GM21717 (cell line): Measurements from ENCODE around the gene SORCS3.

Source experiments
- ATAC-seq: cut with Tn5 transposase; IDR thresholded peaks from one replicate; pipeline ENCODE4 v1.9.1; 2021; ENCODE audit warnings: mild to moderate bottlenecking, moderate library complexity; ENCODE audit not compliant: unreplicated experiment

SORCS3 gene

DNA sequence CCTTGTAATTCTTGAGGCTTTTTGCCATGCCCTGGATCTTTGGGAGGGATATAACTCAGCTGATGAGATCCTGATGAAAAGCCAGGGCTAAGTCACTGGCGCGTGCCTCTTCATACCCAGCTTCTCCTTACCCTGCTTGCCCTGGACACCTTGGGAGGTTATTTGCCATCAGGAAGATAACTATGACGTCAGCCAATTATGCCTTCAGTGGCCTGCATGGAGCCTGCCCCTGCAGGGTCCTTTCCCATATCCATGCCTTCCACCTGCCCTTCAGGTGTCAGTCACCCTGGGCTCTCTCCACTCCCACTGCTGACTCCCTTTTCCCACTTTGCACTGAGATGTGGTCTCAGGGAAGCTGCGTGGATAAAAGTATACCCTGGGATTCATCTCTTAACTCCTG, 520.1 kb downstream of the SORCS3 start:
- ATAC-seq: no peak

DNA sequence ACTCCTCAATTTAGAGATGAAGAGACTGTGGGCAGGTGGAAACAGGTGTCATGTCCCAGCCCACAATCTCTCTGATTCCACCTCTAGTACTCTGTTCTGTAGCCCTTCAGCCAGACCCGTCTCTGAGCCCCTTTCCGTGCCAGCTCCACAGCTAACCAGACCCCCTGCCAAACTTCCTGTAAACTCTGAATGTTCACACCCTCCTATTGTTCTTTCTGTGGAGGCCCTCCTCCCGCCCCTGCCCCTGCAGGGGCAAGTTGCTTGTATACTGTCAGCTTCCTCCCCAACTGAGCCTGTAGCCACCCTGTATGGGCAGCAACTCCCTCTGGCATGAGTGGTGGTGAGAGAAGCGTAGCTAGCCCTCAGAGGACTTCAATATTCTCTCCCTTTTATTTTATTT, 520.7 kb downstream of the SORCS3 start:
- ATAC-seq: no peak

DNA sequence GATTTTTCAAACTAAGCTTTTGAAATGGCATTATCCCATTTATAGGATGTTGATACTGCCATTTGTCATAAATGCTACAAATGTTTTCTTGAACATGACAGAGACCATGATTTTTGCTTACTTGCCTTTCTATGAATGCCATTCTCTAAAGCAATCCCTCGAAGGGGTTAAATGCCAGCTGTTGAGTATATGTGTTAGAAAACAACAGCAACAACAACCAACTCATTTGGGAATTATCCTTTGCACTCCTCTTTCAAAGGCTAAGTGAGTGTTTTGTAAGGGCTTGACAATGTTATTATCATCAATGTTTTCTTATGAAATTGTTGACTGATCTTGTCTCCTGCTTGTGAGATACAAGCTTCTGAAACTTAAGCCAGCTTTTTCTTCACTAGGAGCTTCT, 529.4 kb downstream of the SORCS3 start:
- ATAC-seq: no peak

DNA sequence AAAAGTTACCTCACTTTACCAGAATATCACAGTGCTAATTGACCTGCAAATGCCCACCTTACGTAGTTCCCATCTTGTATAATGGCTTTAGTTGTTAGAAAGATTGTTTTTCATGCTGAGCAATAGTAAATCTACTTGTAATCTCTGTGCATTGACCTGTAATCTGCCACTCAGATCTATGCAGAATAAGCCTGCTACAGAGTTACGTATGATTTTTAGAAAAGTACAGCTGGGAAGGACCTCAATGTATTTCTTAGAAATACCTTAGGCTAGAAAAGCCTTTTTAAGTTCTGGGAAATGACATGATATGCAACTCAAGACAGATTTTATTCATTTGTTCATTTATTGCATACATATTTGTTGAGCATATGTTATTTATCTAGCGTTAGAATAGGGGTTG, 530.9 kb downstream of the SORCS3 start:
- ATAC-seq: no peak

DNA sequence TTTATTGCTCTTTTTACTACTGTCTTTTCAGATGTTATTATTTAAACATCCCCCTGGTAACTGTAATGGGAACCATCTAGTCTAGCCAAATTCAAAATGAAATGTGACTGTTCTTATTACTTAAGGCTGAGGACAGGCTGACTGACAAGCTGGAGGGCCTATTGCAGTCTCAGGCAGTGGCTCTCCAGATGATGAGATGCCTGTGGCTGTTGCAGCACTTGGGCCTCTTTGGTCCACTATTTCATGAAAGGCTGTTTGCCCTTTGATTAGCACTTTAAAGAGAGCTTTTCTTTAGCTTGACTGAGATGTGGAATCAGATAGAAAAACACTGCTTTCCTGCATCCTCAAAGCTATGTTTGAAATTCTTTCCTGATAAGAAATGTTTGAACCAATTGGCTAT, 540.5 kb downstream of the SORCS3 start:
- ATAC-seq: no peak

DNA sequence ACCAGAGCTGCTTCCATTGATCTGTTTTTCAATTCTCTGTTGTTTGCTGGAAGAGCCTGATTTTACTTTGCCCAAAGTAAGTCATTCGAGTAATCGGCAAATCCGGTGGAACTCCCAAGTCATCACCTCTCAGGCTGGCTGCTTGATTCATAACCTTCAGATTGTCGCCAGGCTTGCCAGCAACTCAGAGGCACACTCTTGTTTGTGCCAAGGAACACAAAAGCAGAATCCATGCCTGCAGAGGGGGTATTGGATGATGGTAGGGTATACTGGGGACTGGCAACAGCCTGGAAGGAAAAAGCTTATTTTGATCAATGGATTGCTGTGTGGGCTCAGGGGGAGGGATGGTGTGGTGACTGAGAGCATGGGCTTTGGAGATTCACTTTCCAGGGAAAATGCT, 542.4 kb downstream of the SORCS3 start:
- no peak for ATAC-seq

DNA sequence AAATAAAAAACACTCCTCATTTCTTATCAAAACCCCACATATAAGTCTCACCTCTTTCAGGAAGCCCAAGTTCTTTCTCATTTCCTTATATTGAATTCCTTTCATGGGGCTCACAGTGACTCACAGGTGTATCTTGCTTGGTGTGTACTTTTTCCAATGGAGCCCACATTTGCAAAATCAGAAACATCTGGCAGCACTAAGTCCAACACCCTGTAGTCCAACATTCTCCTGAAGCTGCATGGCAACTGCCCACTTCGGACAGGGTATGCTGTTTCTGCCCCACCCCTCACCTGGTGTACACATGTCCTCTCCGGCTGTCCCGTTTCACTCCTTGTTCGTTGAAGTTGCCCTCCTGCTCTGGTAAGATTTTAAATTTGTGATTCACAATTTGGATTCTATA, 544.1 kb downstream of the SORCS3 start:
- no peak for ATAC-seq

DNA sequence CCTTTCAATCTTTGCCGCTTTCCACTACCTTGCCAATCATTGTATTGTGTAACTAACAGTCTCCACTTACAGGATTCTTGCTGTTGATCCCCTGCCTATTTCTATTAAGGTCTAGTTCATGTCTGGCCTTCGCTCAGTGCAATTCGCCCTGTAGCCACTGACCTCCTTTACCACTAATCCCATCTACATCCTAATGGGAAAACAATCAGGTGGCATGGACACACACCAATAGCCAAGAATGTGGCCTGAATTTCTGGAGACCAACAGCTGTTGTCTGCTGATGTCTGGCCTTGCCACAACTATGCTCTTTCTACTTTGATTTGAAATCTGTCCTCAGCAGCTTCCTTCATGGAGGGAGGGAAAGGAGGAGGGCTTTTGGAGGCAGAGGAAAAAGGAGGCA, 546.2 kb downstream of the SORCS3 start:
- ATAC-seq: no peak

DNA sequence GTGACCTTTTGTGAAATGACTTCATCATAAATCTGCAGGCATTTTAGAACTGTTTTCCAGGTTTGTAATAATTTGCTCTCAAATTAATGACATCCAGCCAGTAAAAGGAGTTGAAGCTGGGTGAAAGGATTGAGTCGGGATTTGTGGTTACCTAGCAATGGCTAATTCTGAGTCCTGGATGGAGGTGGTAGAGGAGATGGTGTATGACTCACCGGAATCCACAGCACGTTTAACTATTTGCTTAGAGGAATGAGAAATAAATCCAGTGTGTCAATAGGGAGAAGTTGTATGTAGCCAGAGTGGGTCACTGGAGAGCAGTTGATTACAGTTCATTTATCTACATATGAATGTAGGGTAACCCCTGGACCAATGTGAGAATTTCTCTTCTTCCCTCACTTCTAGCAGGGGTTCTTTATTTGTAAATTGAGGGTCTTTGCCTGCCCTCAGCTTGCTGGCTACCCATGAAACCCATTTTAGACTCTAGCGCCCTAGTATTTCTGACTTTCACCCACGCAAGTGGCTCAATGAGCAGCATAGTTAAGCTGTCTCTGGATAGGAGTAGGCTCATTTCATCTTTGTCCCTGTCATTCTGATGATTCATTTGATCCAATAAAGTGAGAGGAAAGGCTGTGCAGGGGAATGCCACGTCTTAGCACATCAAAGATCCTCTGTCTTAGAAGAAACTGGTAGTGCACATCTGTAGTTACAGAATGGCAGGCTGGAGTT, 547.8 kb downstream of the SORCS3 start:
- no peak for ATAC-seq

DNA sequence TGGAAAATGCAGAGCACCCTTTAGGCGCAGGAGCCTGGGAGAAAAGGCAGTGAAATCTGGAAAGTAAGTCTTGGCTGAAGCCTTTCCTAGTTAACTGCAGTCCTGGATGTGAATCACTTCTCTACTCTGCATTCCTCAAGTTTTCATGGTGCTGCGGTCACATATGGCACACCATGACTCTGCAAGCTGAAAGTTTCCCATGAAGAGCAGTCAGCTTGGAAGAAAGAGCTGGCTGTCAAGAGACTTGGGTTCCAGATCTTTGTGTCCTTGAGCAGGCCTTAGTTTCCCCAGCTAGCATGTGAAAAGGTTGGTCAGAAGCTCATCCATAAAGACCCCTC, 548.3 kb downstream of the SORCS3 start:
- no peak for ATAC-seq

DNA sequence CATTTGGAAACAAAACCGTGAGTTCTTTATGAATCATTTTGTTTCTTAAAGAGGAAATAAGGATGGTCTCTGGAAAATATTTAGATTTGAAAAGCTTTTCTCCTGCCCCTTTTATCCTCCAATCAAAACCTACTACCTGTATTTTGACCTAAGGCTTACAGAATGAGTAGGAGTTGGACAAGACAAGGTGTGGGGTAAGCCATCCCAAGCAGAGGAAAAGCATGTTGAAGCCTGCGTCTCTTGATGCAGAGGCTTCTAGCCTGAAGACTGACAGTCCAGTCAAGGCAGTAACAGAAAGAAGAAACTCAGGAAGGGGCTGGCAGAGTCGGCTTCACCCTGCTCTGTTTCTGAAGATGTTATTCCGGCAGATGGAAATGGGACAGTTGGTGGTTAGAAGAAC, 551.1 kb downstream of the SORCS3 start:
- ATAC-seq: no peak

DNA sequence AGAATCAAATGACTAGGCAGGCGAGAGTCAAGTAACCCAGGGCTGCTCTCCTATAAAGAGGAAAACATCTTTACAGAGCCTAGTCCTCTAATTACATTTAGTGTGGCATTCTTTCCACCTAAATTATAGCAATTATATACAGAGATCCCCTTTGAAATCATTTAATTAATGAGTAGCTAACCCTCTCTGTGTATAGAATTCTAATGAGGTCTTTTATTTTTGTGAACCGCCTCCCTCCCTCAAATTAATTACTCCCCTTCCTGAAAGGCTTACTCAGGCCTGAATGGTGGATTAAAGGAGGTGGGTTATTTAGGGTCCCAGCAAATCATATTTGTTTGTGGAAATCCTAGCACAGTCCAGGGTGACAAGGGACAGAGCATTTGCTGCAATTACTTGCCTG, 551.8 kb downstream of the SORCS3 start:
- no peak for ATAC-seq

DNA sequence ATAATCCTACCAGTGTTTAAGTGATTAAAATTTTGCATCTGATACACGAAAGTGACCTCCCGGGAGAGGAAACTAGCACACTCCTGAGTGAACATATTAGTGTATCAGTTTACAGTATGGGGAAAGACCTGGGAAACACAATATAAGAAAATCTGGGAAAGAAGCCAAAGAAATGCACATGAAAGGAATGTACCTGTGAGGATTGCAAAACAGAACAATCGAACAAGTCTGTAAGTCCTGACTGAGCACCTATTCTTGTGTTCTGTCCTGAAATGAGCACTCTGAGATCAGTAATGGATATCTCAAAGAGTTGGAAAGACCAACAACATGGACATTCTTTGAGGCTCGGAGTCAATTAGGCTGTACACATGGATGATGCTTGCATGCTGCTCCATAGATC, 554.7 kb downstream of the SORCS3 start:
- ATAC-seq: no peak

DNA sequence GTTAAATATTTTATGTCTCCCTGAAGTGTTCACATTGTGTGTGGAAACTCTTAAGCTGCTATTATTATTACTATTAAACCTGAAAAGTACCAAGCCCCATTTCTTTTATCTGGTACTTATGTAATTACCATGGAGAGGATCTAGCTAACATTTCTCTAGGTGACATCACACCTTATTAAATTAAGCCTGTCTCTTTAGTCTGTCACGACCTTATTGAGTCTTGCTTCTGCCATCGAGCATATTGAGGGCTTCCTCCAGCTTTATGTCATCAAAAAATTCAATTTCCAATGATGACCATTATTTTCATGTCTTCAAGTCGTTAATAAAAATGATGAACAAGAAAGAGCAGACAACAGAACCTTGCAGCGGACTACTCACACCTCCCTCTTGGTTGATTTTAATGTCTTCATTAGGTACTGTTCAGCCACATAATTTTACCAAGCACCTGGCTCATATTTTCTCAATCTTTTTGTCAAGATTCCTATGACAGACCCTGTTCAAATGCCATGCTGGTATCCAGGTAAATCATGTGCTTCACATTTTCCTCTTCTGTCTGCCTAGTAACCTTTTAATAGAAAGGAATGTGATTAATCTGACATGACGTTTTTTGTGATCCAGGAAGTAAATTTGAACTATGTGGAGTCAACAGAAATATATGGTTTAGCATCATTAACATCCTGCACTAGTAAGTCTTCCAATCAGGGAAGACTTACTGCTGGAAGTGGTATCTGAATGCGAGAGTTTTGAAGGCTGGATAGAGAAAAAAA, 556.7 kb downstream of the SORCS3 start:
- no peak for ATAC-seq

DNA sequence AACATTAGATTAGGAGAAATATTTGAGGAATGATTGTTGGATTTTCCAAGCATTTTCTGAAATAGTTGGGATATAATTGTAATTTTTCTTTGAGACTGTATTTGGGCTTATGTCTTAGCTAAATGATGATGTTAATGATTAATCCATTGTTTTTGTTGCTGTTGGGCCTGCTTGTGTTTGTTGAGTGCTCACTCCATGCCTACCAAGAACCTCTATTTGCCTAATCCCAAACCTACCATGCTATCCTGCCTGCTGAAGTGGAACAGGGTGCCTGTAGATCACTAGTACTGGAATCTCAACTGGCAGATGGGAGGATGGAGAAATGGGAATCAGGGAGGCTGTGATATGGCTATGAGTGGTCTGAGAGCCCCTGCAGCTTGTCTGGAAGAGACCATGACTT, 565.5 kb downstream of the SORCS3 start:
- ATAC-seq: no peak

DNA sequence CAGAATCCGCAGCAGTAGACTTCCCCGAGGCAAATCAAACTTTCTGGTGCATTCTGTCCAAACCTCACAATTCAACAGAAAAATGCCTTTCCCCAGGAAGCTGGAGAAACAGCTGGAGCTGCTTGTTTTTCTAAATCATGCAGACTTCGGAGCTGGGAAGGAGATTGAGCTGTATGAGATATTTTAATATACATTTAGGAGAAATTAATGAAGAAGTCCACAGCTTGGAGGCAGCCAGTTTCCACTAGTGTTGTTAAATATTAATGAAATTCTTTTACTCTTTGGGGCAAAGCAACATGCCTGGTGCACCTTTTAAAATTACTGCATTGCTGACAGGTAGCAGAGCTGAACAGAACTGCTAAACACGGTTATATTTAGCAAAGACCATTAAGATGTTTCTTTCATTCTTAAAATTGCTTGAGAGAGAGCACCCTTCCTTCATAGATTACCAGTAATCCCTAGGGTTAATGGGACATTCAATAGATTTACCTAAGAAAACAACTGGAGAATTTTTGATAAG, 566.4 kb downstream of the SORCS3 start:
- ATAC-seq: no peak

DNA sequence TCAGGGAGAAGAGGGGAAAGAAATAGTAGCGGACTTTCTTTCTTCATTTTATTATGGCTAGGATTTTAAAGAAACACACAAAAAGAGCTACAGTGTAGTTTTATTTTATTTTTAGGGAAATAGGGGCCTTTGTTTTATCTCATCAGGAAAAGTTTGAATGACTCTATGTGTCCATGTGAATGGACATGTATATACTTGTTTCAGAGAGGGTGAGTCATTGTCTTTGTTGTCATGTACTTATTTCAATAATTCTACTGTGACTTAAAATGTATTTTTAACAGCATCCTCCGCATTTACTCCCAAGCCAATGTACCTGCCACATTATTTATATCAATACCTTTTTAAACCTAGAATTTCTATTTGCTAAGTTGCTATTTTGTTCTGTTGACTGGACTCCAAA, 569.5 kb downstream of the SORCS3 start:
- no peak for ATAC-seq

DNA sequence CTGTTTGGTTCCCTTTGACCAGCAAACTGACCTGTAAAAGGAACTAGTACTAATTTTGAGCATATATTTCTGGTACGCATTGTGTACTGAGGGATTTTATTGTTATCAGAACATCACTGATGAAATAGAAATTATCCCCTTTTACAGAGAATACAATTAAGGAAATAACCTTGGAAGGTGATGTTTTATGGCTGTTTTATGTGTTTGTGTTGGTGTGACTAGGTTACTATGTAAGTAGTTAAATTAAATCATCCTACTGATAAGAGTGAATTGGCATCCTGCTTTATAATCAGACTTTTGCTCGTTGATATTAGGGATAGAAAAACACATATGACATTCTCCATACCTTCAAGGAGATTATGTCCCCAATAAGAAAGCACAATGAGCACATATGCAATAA, 596.6 kb downstream of the SORCS3 start:
- ATAC-seq: no peak

DNA sequence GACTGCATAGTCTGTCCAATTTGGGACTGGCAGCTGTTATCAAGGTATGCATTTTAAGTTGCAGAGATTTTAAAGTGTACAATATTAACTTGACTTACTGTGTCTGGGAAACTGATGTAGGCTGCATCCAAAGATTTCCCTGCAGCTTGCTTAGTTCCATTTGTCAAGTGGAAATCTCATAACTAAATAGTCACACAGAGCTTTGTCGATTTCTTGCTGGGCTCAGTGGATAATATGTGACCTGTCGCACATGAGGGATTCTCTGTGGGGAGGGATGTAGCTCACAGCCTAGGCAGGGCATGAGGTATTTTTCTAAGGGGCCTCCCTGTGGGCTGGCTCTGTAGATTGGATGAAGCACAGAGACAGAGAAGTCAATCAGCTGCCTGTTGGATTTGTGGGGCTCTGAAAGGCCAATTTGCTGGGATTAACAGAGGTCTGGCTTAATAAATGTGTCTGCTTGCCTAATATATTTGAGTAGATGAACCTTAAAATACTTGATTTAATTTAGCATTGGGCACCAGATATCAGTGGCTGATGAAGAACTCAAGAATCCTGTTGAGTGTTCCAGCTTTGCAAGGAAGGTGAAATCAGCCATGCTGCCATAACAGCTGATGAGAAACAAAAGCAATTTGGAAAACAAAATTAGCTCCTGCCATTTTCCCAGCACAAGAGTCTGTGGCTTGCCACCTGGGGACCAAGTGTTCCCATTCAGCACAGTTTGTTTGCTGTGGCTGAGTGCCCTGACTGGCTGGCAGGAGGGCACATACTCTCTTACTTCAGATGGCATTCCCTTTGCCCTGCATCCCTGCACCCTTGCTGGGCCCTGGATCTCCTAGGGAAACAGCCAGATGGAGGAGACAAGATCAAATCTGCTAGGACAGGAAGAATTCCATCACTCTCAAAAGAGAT, 598.5 kb downstream of the SORCS3 start:
- no peak for ATAC-seq

DNA sequence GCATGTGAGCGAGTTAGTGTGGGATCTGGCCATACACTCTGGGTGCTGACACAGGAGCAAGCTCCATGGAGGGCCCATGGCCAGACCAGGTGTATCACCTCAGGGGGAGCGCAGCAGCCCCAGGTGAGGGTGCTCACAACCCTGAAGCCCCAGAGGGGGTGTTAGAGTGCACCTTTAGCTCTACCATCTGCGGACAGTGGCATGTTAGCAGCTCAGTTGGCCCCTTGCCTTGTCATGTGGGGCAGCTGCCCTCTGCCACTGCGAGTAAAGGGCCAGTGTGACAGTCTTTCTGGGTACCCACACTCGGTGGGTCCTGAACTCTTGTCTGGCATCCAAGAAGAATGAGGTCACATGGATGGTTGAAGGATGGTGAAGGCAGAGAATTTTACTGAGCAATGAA, 600.2 kb downstream of the SORCS3 start:
- no peak for ATAC-seq

DNA sequence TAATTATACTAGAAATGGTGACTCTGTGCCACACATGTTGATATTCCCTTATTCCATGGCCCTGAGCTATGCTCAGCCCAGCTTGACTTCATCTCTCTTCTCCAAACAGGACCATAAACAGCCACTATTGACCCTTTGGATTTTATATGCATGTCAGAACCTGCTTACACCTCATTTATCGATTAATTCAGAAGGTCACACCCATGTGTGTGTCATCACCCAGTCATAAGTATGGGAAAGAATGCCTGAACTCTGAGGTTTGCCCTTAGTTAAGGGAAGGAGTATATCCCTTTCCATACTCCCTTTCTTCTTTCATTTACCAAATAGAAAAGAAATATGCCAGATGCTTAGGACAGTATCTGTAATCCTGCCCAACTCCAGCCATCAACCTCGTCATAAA, 602.3 kb downstream of the SORCS3 start:
- ATAC-seq: no peak

DNA sequence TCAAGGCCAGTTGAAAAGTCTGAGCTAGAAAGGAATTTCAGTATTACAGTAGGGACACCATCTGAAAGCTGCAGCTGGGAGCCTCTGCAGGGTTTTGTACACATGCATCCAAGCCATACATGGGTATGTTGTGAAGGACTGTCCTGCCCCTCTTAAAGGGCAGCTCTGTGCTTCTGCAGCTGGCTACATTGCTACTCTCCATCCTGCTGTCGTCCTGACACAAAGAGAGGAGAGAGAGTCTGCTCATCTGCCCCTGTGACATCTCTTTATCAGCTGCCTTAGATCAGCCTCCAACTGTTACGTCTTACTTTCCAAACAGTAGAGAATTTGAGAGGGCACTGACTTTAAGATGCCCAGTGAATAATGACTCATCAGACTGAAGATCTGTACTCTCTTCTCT, 602.7 kb downstream of the SORCS3 start:
- no peak for ATAC-seq
